ES-I3 (cell line): ENCODE results near the gene PLEKHM3.

Source experiments
- H3K36me3 ChIP-seq: 2 replicates; pipeline ENCODE4 v1.6.1; 2013; ENCODE audit warnings: mild to moderate bottlenecking, low read length, control low read depth, moderate library complexity; ENCODE audit not compliant: insufficient read depth
- H3K4me1 ChIP-seq: 2 replicates; pipeline ENCODE4 v1.6.1; 2013; ENCODE audit warnings: mild to moderate bottlenecking, control low read depth, low read length; ENCODE audit not compliant: insufficient read depth
- H3K9ac ChIP-seq: 2 replicates; pipeline ENCODE4 v1.6.1; 2013; ENCODE audit warnings: low read depth, mild to moderate bottlenecking, low read length, moderate library complexity
- H3K9me3 ChIP-seq: 2 replicates; pipeline ENCODE4 v1.6.1; 2013; ENCODE audit warnings: mild to moderate bottlenecking, low read length, moderate library complexity; ENCODE audit not compliant: control insufficient read depth, insufficient read depth

PLEKHM3 gene

DNA sequence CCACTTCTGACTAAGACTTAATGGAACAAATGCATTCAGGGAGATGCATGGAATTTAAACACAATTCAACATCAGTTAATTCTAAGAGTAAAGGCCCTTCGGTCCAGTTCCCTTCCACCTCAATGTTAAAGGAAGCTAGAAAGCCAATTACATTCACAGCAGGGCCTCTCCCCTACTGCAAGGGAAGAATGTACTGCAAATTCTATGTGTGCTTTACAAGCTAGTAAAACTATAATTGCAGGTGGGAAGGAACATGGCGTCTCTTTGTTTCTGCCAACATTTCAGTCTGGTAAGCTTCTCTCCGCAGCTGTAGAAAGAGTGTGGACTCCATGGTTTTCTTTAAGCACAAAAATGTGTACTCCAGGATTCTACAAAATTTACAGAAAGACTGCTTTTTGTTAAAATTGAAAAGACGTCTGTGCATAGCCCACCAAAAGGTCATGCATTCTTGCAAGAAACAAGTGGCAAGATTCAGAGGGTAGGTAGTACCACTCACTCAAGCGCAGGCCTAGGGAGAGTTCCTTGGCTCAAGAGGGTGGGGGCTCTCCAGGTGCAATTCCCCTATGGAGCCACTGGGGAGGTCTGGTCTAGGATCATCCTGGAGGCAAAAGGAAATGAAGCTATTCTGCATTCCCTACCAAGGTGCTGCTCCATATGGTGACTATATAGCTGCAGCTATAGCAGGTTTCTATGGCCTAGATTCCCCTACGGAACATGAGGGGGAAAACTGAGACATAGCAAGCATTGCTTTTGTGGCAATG is 128.6 kb downstream of the PLEKHM3 start:
- Histone ChIP-seq H3K9me3 (no peaks in the 10 kb centered on the region), H3K9ac (no peak overlapping the region), H3K4me1 (peaks cover 32% of the 10 kb centered on the region), H3K36me3 (no peaks in the 10 kb centered on the region)

- H3K4me1 ChIP-seq = peaks cover 37% of the 10 kb centered on the region
- no peaks in the 10 kb centered on the region for H3K9me3 ChIP-seq
- no peak overlapping the region for H3K9ac ChIP-seq
- no peaks in the 10 kb centered on the region for H3K36me3 ChIP-seq
These were observed 130.0 kb downstream of the PLEKHM3 start for GRCh38 chr2:207895274-207895860.

DNA sequence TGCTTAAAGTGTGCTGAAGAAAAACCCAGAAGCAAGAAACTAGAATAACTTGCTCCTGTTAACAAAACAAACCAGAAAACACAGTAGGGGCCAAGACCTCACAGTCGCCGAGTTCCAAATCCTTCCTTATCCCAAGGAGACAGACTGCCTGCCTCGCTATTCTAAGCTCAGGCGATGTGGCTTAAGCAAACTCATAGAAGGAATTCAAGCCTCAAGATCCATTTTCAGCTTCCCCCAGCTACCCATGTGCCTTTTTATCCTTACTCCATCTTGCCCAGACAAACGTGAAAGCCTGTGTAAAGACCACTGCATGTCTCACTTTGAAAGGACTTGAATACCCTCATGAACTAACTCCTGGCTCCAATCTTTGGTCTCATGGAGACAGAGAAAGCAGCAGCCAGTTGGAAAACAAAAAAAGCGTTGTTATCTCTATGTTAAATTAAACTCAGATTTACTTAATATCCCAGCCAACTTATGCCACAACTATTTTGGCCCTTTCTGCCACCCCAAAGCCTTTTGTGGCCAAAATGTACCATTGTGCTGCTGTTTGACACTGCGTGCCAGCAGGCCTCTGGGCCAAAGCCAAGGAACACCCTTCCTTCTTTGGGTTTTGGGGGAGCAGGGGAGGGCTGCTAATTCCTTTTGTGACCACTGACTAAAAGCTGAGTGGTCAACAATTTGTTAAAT is 132.5 kb downstream of the PLEKHM3 start:
- peaks cover 34% of the 10 kb centered on the region for H3K4me1 ChIP-seq
- H3K9ac ChIP-seq = no peak overlapping the region
- no peaks in the 10 kb centered on the region for H3K36me3 ChIP-seq
- no peaks in the 10 kb centered on the region for H3K9me3 ChIP-seq

DNA sequence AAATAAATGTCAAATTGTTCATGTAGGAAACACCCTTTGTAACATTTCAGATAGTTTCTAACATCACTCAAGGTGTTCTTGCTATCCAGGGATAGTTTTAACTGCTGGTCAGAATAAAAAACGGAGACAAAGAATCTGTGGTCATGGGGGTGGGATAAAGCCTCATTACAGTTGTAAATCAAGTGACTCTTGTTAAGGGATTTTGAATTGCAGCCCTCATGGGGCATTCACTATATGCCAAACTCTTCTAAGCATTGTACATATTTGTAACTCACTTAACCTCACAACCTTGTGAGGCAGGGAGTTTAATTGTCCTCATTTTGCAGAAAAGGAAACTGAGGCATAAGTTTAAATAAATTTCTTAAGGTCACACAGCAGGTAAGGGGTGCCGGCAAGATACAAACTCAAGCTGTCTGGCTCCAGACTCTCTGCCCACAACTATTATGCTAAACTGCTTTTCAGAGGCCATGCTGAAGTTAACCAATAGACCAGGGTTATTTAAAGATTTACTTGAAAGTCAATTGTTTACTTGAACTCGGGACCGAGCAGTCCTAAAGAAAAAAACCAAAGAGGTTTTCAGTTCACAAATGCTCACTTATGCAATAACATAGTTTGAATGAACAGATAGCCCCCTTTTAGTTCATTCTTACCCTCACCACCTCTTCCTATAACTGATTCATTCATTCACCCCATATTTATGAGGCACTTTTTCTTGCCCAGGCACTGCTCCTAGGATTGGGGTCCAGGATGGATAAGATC is 134.1 kb downstream of the PLEKHM3 start:
- no peak overlapping the region for H3K9ac ChIP-seq
- no peaks in the 10 kb centered on the region for H3K36me3 ChIP-seq
- H3K9me3 ChIP-seq = no peaks in the 10 kb centered on the region
- H3K4me1 ChIP-seq = peaks cover 25% of the 10 kb centered on the region

- H3K36me3 ChIP-seq = no peaks in the 10 kb centered on the region
- H3K4me1 ChIP-seq = peaks cover 7% of the 10 kb centered on the region
- no peaks in the 10 kb centered on the region for H3K9me3 ChIP-seq
- no peak overlapping the region for H3K9ac ChIP-seq
These were observed 137.8 kb downstream of the PLEKHM3 start for GRCh38 chr2:207887500-207887899.

DNA sequence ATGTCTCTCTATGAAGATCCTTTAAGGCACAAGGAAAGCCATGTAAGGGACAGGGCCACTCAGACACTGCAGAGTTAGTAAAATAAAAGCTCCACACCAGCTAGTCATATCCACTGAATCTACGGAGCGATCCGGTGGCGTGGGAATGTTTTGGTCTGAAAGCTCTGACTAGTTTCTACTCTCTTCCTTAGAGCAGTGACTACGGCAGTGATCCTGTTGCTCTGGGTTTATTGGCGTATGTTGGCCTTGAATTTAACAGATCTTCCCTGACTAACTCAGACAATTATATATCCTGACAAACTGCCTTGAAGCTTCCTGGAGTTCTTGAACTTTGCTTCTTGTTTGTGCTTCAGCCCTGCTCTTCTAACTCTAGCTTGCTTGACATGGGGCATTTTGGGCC is 140.3 kb downstream of the PLEKHM3 start:
- H3K4me1 ChIP-seq = no peaks in the 10 kb centered on the region; the same call in 1 of the 2 replicates
- H3K9me3 ChIP-seq = no peaks in the 10 kb centered on the region
- H3K9ac ChIP-seq = no peak overlapping the region
- H3K36me3 ChIP-seq = no peaks in the 10 kb centered on the region

DNA sequence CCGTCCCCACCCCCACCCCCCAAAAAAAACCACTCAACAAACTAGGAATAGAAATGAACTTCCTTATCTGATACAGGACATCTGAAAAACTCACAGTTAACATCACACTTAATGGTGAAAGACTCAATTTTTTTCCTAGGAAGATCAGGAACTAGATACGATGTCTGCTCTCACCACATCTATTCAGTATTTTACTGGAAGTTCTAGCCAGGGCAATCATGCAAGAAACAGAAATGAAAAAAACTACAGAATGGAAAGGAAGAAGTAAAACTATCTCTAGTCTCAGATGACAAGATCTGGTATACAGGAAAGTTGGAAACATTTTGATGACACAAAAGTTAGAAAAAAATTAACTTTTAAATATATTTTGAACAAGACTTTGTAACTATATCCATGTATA is 141.2 kb downstream of the PLEKHM3 start:
- no peaks in the 10 kb centered on the region for H3K36me3 ChIP-seq
- no peaks in the 10 kb centered on the region; the same call in 1 of the 2 replicates for H3K4me1 ChIP-seq
- H3K9ac ChIP-seq = no peak overlapping the region
- no peaks in the 10 kb centered on the region for H3K9me3 ChIP-seq

- Histone ChIP-seq H3K9ac (no peak overlapping the region), H3K36me3 (no peaks in the 10 kb centered on the region), H3K9me3 (no peaks in the 10 kb centered on the region), H3K4me1 (no peaks in the 10 kb centered on the region; the same call in 1 of the 2 replicates)
These were observed 142.1 kb downstream of the PLEKHM3 start for GRCh38 chr2:207883002-207883780.

GRCh38 chr2:207881902-207882301 is 143.4 kb downstream of the PLEKHM3 start:
- H3K9me3 ChIP-seq = no peaks in the 10 kb centered on the region
- H3K4me1 ChIP-seq = no peaks in the 10 kb centered on the region
- H3K9ac ChIP-seq = no peak overlapping the region
- no peaks in the 10 kb centered on the region for H3K36me3 ChIP-seq

GRCh38 chr2:207879536-207879935 is 145.8 kb downstream of the PLEKHM3 start:
- Histone ChIP-seq H3K9ac (no peak overlapping the region), H3K9me3 (no peaks in the 10 kb centered on the region), H3K4me1 (no peaks in the 10 kb centered on the region), H3K36me3 (no peaks in the 10 kb centered on the region)

GRCh38 chr2:207876842-207877535 is 148.3 kb downstream of the PLEKHM3 start:
- no peaks in the 10 kb centered on the region for H3K4me1 ChIP-seq

DNA sequence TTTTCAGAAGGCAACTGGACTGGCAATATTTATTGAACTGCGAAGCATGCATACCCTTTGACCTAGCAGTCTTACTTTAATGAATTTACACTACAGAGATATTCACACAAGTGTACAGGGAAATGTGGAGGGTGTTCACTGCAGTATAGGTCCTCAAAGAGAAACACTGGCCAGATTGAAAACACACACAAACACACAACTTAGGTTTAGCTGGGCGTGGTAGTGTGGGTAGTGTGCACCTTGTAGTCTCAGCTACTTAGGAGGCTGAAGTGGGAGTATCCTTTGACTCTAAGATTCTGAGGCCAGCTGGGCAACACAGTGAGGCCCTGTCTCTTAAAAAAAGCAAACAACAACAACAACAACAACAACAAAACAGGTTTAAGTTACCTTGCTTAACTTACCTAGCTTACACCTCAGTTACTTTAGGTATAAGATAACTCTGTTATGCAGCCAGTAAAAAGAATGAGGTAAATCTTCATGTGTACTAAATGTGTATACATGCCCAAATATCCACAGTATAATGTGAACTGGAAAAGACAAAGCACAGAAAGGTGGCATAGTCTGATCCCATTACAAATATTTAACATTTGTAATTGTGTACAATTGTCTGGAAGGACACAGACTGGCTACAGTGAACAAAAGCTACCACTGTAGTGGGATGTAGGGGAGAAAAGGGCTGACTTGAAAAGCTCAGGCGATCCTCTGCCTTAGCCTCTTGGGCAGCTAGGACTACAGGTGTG is 149.7 kb downstream of the PLEKHM3 start:
- H3K4me1 ChIP-seq = no peaks in the 10 kb centered on the region
- no peaks in the 10 kb centered on the region for H3K9me3 ChIP-seq
- H3K9ac ChIP-seq = no peak overlapping the region
- no peaks in the 10 kb centered on the region for H3K36me3 ChIP-seq

More at GRCh38 chr2:207876842-207877535, 148.3 kb downstream of the PLEKHM3 start:
- H3K36me3 ChIP-seq = no peaks in the 10 kb centered on the region
- no peaks in the 10 kb centered on the region for H3K9me3 ChIP-seq
- H3K9ac ChIP-seq = no peak overlapping the region

GRCh38 chr2:207873794-207874193 is 151.5 kb downstream of the PLEKHM3 start:
- H3K36me3 ChIP-seq = no peaks in the 10 kb centered on the region
- H3K9ac ChIP-seq = no peak overlapping the region
- no peaks in the 10 kb centered on the region for H3K4me1 ChIP-seq
- H3K9me3 ChIP-seq = no peaks in the 10 kb centered on the region
